ENCODE measurements around the gene GPHN. TPM values are rescaled to one million over a fixed set of nuclear protein-coding genes. Genes with fewer than 3 reads are reported as not detected.

GPHN gene
- total and polyA plus RNA-seq, 2 of the 4 experiments (the other 2 are of a cell fraction): 8.0 to 8.1 TPM

GRCh38 chr14:66881596-66881995 lies 373.6 kb downstream of the GPHN start:
- Histone ChIP-seq H4K5ac (ENCODE audit: low read depth, low read length) (no peak overlapping the region), H3K4me2 (ENCODE audit: low read depth, low read length) (no peak overlapping the region), H3K9me1 (ENCODE audit: insufficient read depth, low read length) (no peaks in the 10 kb centered on the region), H3K18ac (ENCODE audit: low read depth, low read length) (no peak overlapping the region), H2AK9ac (replicated peaks; ENCODE audit: low read depth, low read length, poor library complexity) (no peak overlapping the region), H3K27me3 (ENCODE audit: control insufficient read depth, insufficient read depth, low read length) (no peaks in the 10 kb centered on the region), H3K9ac (ENCODE audit: low read depth, low read length) (no peak overlapping the region), H4K91ac (ENCODE audit: insufficient read depth, low read depth, low read length) (no peak overlapping the region), H4K8ac (ENCODE audit: low read depth in 2 of 2, low read length in 2 of 2) (no peak overlapping the region), H2BK20ac (ENCODE audit: low read depth, low read length) (no peak overlapping the region), H2BK15ac (ENCODE audit: low read depth, low read length) (no peak overlapping the region), H3K4me3 (ENCODE audit: insufficient read depth, low read depth, low read length) (no peak overlapping the region), H2AFZ (replicated peaks; ENCODE audit: low read length, poor library complexity) (no peak overlapping the region), H2BK5ac (ENCODE audit: low read depth, low read length, poor library complexity, severe bottlenecking) (no peak overlapping the region), H3K4ac (ENCODE audit: low read depth, low read length) (no peak overlapping the region), H3K36me3 (ENCODE audit: control insufficient read depth, insufficient read depth, low read length) (no peaks in the 10 kb centered on the region), H3K23ac (ENCODE audit: low read depth, low read length) (no peak overlapping the region), H3K27ac (ENCODE audit: insufficient read depth, low read length) (no peak overlapping the region), H4K20me1 (ENCODE audit: insufficient read depth, low read length) (no peaks in the 10 kb centered on the region), H3K4me1 (ENCODE audit: control insufficient read depth, insufficient read depth, low read length) (no peaks in the 10 kb centered on the region), H3K14ac (replicated peaks; ENCODE audit: low read depth, low read length) (no peak overlapping the region), H2AK5ac (ENCODE audit: low read depth, low read length) (no peak overlapping the region), H3K79me1 (ENCODE audit: low read depth in 1 of 2, low read length in 2 of 2) (no peaks in the 10 kb centered on the region), H3K9me3 (ENCODE audit: control insufficient read depth, insufficient read depth, low read length) (no peaks in the 10 kb centered on the region), H2BK120ac (ENCODE audit: low read depth, low read length) (no peak overlapping the region), H3K56ac (ENCODE audit: extremely low read depth, insufficient read depth, low read length) (no peak overlapping the region)
- in situ Hi-C loops (cut with MboI; ENCODE audit: low sequenced_read_pairs): no loop called here
- ATAC-seq (ENCODE audit: low read depth) (no peak), DNase-seq (no peak)
- BruUV-seq (replicated peaks): no TSS peak
- TF ChIP-seq RCOR1 (IDR thresholded peaks at IDR 0.05; ENCODE audit: insufficient replicate concordance, low read length) (no peak), ELK1 (IDR thresholded peaks at IDR 0.05; ENCODE audit: borderline replicate concordance, low read depth, low read length) (no peak), USF2 (IDR thresholded peaks at IDR 0.05; ENCODE audit: low read depth, low read length) (no peak), POLR2A (IDR thresholded peaks at IDR 0.05; ENCODE audit: low read depth, low read length) (no peak), RAD21 (IDR thresholded peaks at IDR 0.05; ENCODE audit: low read length) (no peak), SMC3 (IDR thresholded peaks at IDR 0.05; ENCODE audit: low read depth, low read length) (no peak), CEBPB (IDR thresholded peaks at IDR 0.05; ENCODE audit: low read depth, low read length) (no peak), CTCF (conservative IDR thresholded peaks at IDR 0.05; ENCODE audit: low read depth, low read length) (no peak), FOS (IDR thresholded peaks at IDR 0.05; ENCODE audit: low read depth, low read length) (no peak), MAZ (IDR thresholded peaks at IDR 0.05; ENCODE audit: borderline replicate concordance, low read depth, low read length) (no peak), RFX5 (IDR thresholded peaks at IDR 0.05; ENCODE audit: low read depth, low read length) (no peak), MXI1 (IDR thresholded peaks at IDR 0.05; ENCODE audit: borderline replicate concordance, low read depth, low read length) (no peak), CHD1 (IDR thresholded peaks at IDR 0.05; ENCODE audit: low read depth, low read length) (no peak), MAFK (IDR thresholded peaks at IDR 0.05; ENCODE audit: low read depth, low read length) (no peak), NFE2L2 (IDR thresholded peaks at IDR 0.05; ENCODE audit: low read depth, low read length) (no peak), BHLHE40 (IDR thresholded peaks at IDR 0.05; ENCODE audit: low read depth, low read length) (no peak)
- CTCF ChIA-PET: interaction anchor here (0.5 kb wide), 1 partner anchor 831 kb away, joined by 3 read pairs; no protein-coding TSS in a partner anchor
- intact Hi-C loops (cut with micrococcal nuclease): no loop called here
- POLR2A ChIA-PET (ENCODE audit: unreplicated experiment): no interaction called here
- dilution Hi-C loops (cut with HindIII; ENCODE audit: low sequenced_read_pairs, unreplicated experiment): no loop called here
